ENCODE results near the gene PPP1R13B.

GRCh38 chr14:103711516-103712431, 135.6 kb downstream of the PPP1R13B start:
- TF ChIP-seq, protein P1, sequence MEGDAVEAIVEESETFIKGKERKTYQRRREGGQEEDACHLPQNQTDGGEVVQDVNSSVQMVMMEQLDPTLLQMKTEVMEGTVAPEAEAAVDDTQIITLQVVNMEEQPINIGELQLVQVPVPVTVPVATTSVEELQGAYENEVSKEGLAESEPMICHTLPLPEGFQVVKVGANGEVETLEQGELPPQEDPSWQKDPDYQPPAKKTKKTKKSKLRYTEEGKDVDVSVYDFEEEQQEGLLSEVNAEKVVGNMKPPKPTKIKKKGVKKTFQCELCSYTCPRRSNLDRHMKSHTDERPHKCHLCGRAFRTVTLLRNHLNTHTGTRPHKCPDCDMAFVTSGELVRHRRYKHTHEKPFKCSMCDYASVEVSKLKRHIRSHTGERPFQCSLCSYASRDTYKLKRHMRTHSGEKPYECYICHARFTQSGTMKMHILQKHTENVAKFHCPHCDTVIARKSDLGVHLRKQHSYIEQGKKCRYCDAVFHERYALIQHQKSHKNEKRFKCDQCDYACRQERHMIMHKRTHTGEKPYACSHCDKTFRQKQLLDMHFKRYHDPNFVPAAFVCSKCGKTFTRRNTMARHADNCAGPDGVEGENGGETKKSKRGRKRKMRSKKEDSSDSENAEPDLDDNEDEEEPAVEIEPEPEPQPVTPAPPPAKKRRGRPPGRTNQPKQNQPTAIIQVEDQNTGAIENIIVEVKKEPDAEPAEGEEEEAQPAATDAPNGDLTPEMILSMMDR (IDR thresholded peaks at IDR 0.05) = no peak
- no peak for TF ChIP-seq RAD21 (IDR thresholded peaks at IDR 0.05; ENCODE audit: low read length)
- no peak for TF ChIP-seq YY1 (IDR thresholded peaks at IDR 0.05; ENCODE audit: low read depth)
- TF ChIP-seq TEAD4 (IDR thresholded peaks at IDR 0.05; ENCODE audit: borderline replicate concordance, insufficient read depth) = no peak
- TF ChIP-seq SMC3 (IDR thresholded peaks at IDR 0.05; ENCODE audit: low read depth, low read length) = no peak
- TF ChIP-seq MXI1 (IDR thresholded peaks at IDR 0.05; ENCODE audit: low read depth, low read length) = no peak
- no peak for TF ChIP-seq RFX5 (IDR thresholded peaks at IDR 0.05; ENCODE audit: low read length)
- no peak for TF ChIP-seq ELF1 (IDR thresholded peaks at IDR 0.05)
- TF ChIP-seq EZH2phosphoT487 (IDR thresholded peaks at IDR 0.05; ENCODE audit: borderline replicate concordance, low read depth) = no peak
- no peak for TF ChIP-seq TCF12 (IDR thresholded peaks at IDR 0.05)
- no peak for TF ChIP-seq TAF1 (IDR thresholded peaks at IDR 0.05; ENCODE audit: borderline replicate concordance, low read depth, low read length)
- TF ChIP-seq, protein P2, sequence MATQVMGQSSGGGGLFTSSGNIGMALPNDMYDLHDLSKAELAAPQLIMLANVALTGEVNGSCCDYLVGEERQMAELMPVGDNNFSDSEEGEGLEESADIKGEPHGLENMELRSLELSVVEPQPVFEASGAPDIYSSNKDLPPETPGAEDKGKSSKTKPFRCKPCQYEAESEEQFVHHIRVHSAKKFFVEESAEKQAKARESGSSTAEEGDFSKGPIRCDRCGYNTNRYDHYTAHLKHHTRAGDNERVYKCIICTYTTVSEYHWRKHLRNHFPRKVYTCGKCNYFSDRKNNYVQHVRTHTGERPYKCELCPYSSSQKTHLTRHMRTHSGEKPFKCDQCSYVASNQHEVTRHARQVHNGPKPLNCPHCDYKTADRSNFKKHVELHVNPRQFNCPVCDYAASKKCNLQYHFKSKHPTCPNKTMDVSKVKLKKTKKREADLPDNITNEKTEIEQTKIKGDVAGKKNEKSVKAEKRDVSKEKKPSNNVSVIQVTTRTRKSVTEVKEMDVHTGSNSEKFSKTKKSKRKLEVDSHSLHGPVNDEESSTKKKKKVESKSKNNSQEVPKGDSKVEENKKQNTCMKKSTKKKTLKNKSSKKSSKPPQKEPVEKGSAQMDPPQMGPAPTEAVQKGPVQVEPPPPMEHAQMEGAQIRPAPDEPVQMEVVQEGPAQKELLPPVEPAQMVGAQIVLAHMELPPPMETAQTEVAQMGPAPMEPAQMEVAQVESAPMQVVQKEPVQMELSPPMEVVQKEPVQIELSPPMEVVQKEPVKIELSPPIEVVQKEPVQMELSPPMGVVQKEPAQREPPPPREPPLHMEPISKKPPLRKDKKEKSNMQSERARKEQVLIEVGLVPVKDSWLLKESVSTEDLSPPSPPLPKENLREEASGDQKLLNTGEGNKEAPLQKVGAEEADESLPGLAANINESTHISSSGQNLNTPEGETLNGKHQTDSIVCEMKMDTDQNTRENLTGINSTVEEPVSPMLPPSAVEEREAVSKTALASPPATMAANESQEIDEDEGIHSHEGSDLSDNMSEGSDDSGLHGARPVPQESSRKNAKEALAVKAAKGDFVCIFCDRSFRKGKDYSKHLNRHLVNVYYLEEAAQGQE (IDR thresholded peaks at IDR 0.05; ENCODE audit: low read depth, low read length) = no peak
